H1 (cell line): ENCODE results near the gene VIPR2. TPM values are rescaled to one million over a fixed set of nuclear protein-coding genes. Genes with fewer than 3 reads are reported as not detected.

ENCODE experiments used
- CTCF ChIA-PET: fragments of 300-600 bp; sonication (Branson Sonifier 250); formaldehyde crosslinking; loops from one replicate; lab custom pipeline; 2021; ENCODE audit not compliant: partially characterized antibody; lab: Charles Lee
- POLR2A ChIA-PET: fragments of 300-600 bp; sonication (Branson Sonifier 250); formaldehyde crosslinking; loops from one replicate; lab custom pipeline; 2021; ENCODE audit warnings: inconsistent platforms; ENCODE audit not compliant: partially characterized antibody; lab: Charles Lee
- DNase-seq, 2 experiments: peaks; one replicate each; pipeline versions ENCODE4 v3.0.0 to v3.0.0-alpha.2; 2010 to 2022; ENCODE audit warnings: low spot score in 2 of 2, low read depth in 1 of 2, mixed read lengths in 1 of 2
- FAIRE-seq: peaks from 2 replicates; lab custom pipeline; 2011; peaks lifted over from hg19 to GRCh38; lab: Jason Lieb, UNC
- H2AFZ ChIP-seq: 2 replicates; pipeline ENCODE4 v1.8.1; 2012; ENCODE audit warnings: low read length, inconsistent platforms
- H2AK5ac ChIP-seq: 2 replicates; pipeline ENCODE4 v1.6.1; 2013; ENCODE audit warnings: low read depth, low read length
- H2BK120ac ChIP-seq: replicated peaks from 2 replicates; pipeline ENCODE3; 2013; ENCODE audit warnings: low read depth, low read length, inconsistent platforms
- H2BK12ac ChIP-seq: 2 replicates; pipeline ENCODE4 v1.6.1; 2013; ENCODE audit warnings: low read depth, low read length
- H2BK15ac ChIP-seq: 2 replicates; pipeline ENCODE4 v1.6.1; 2013; ENCODE audit warnings: low read length
- H2BK20ac ChIP-seq: 2 replicates; pipeline ENCODE4 v1.6.1; 2013; ENCODE audit warnings: low read length
- H2BK5ac ChIP-seq: 2 replicates; pipeline ENCODE4 v1.6.1; 2013; ENCODE audit warnings: low read depth, low read length
- H3K14ac ChIP-seq: 2 replicates; pipeline ENCODE4 v1.6.1; 2013; ENCODE audit warnings: inconsistent platforms; ENCODE audit not compliant: insufficient read length
- H3K18ac ChIP-seq: 2 replicates; pipeline ENCODE4 v1.6.1; 2013; ENCODE audit warnings: low read length; ENCODE audit errors: extremely low read depth
- H3K23ac ChIP-seq: 2 replicates; pipeline ENCODE4 v1.6.1; 2013; ENCODE audit warnings: inconsistent platforms; ENCODE audit not compliant: insufficient read length
- H3K23me2 ChIP-seq: 2 replicates; pipeline ENCODE4 v1.6.1; 2013; ENCODE audit warnings: low read depth, low read length
- H3K27ac ChIP-seq: 2 replicates; pipeline ENCODE4 v1.6.1; 2011; ENCODE audit warnings: low read depth, low read length, inconsistent platforms
- H3K27me3 ChIP-seq, 4 experiments: replicated peaks in 1 of 4; 1 replicate in 1 of 4; 2 replicates in 3 of 4; pipeline versions ENCODE4 v1.6.1 to v1.8.1; 2011 to 2013; ENCODE audit warnings: low read length in 3 of 4, mild to moderate bottlenecking in 3 of 4, inconsistent platforms in 2 of 4, mixed read lengths in 2 of 4, moderate library complexity in 1 of 4; ENCODE audit not compliant: control insufficient read depth in 3 of 4, insufficient read depth in 3 of 4; ENCODE audit errors: extremely low read depth in 1 of 4
- H3K36me3 ChIP-seq, 4 experiments: 2 replicates each; pipeline versions ENCODE4 v1.6.1 to v1.8.1; 2011 to 2013; ENCODE audit warnings: mild to moderate bottlenecking in 4 of 4, low read length in 3 of 4, moderate library complexity in 2 of 4, control low read depth in 1 of 4, inconsistent platforms in 1 of 4; ENCODE audit not compliant: insufficient read depth in 4 of 4, control insufficient read depth in 2 of 4
- H3K4ac ChIP-seq: replicated peaks from 2 replicates; pipeline ENCODE3; 2013; ENCODE audit warnings: low read length, low read depth, mixed read lengths, inconsistent platforms; ENCODE audit not compliant: insufficient read length
- H3K4me1 ChIP-seq, 4 experiments: replicated peaks in 1 of 4; 1 replicate in 1 of 4; 2 replicates in 3 of 4; pipeline versions ENCODE4 v1.6.1 to v1.8.1; 2011 to 2013; ENCODE audit warnings: low read length in 3 of 4, inconsistent platforms in 2 of 4, mixed read lengths in 1 of 4; ENCODE audit not compliant: insufficient read depth in 4 of 4, control insufficient read depth in 3 of 4
- H3K4me2 ChIP-seq, 2 experiments: 2 replicates each; pipeline versions ENCODE4 v1.6.1 to v1.8.1; 2011 to 2013; ENCODE audit warnings: low read depth in 2 of 2, low read length in 2 of 2, control low read depth in 1 of 2, inconsistent platforms in 1 of 2, mild to moderate bottlenecking in 1 of 2; ENCODE audit not compliant: insufficient read depth in 1 of 2
- H3K4me3 ChIP-seq, 4 experiments: fragments of 200-600, 300-600 bp in 1 of 4; sonication (generic), shearing (Covaris generic), sonication (Bioruptor Twin) in 1 of 4; 2 replicates each; pipeline versions ENCODE4 v1.5.1 to v1.8.1; 2011 to 2016; ENCODE audit warnings: low read length in 4 of 4, low read depth in 3 of 4, control low read depth in 2 of 4, inconsistent platforms in 2 of 4, mild to moderate bottlenecking in 2 of 4, mixed read lengths in 1 of 4, moderate library complexity in 1 of 4; ENCODE audit not compliant: insufficient read depth in 2 of 4; ENCODE audit errors: extremely low read depth in 1 of 4
- H3K56ac ChIP-seq: replicated peaks from 2 replicates; pipeline ENCODE3; 2013; ENCODE audit warnings: low read depth, mild to moderate bottlenecking, mixed read lengths, low read length, inconsistent platforms; ENCODE audit not compliant: insufficient read length
- H3K79me1 ChIP-seq: 2 replicates; pipeline ENCODE4 v1.6.1; 2013; ENCODE audit warnings: low read depth, low read length, control low read depth
- H3K79me2 ChIP-seq, 2 experiments: 2 replicates each; pipeline versions ENCODE4 v1.6.1 to v1.8.1; 2012 to 2013; ENCODE audit warnings: low read length in 2 of 2, mild to moderate bottlenecking in 2 of 2, inconsistent platforms in 1 of 2; ENCODE audit not compliant: insufficient read depth in 2 of 2, control insufficient read depth in 1 of 2
- H3K9ac ChIP-seq, 4 experiments: replicated peaks in 1 of 4; 1 replicate in 1 of 4; 2 replicates in 3 of 4; pipeline versions ENCODE4 v1.6.1 to v1.8.1; 2011 to 2013; ENCODE audit warnings: low read depth in 3 of 4, low read length in 3 of 4, control low read depth in 2 of 4, mild to moderate bottlenecking in 2 of 4, moderate library complexity in 2 of 4, inconsistent platforms in 1 of 4; ENCODE audit errors: extremely low read depth in 1 of 4
- H3K9me3 ChIP-seq, 2 experiments: 2 replicates each; pipeline versions ENCODE4 v1.6.1 to v1.8.1; 2012 to 2013; ENCODE audit warnings: mild to moderate bottlenecking in 2 of 2, moderate library complexity in 2 of 2, control low read depth in 1 of 2, inconsistent platforms in 1 of 2, low read depth in 1 of 2, low read length in 1 of 2, mixed read lengths in 1 of 2; ENCODE audit not compliant: insufficient read depth in 2 of 2
- H4K20me1 ChIP-seq, 2 experiments: replicated peaks in 1 of 2; 2 replicates each; pipeline versions ENCODE3 to v1.8.1; 2011 to 2013; ENCODE audit warnings: inconsistent platforms in 2 of 2, low read length in 2 of 2, mild to moderate bottlenecking in 1 of 2; ENCODE audit not compliant: insufficient read depth in 2 of 2, control insufficient read depth in 1 of 2
- H4K5ac ChIP-seq: 2 replicates; pipeline ENCODE4 v1.6.1; 2013; ENCODE audit warnings: low read length, low read depth, mixed read lengths, inconsistent platforms; ENCODE audit not compliant: insufficient read length
- H4K8ac ChIP-seq: 2 replicates; pipeline ENCODE4 v1.8.0; 2013; ENCODE audit warnings: mild to moderate bottlenecking, moderate library complexity, low read length, inconsistent platforms; ENCODE audit not compliant: insufficient read depth; ENCODE audit errors: extremely low read depth
- H4K91ac ChIP-seq: replicated peaks from 2 replicates; pipeline ENCODE3; 2013; ENCODE audit warnings: low read length, mixed read lengths, inconsistent platforms; ENCODE audit not compliant: insufficient read length
- WGBS, 2 experiments: shearing (Covaris generic) in 1 of 2; methylation state at CpG; one replicate each; pipeline versions ENCODE4 v1.1.6 to v1.1.7; 2013 to 2015; ENCODE audit warnings: low lambda C conversion rate in 2 of 2, mixed read lengths in 2 of 2, inconsistent platforms in 1 of 2, low coverage in 1 of 2, missing lambda C conversion rate in 1 of 2; ENCODE audit not compliant: insufficient replicate concordance in 2 of 2, insufficient coverage in 1 of 2, insufficient read length in 1 of 2; ENCODE audit errors: extremely low coverage in 1 of 2, missing lambda C conversion rate in 1 of 2; 5-methylcytosine and 5-hydroxymethylcytosine counted together
- polyA plus RNA-seq, 7 experiments: library from polyadenylated mRNA; depleted of rRNA in 3 of 7; stranded (reverse) in 5 of 7; unstranded in 2 of 7; fragments of >200 nt in 5 of 7; fragments of 200-250 nt in 2 of 7; gene quantifications; 1 replicate in 5 of 7; 2 replicates in 1 of 7; 4 replicates in 1 of 7; pipeline versions ENCODE4 v1.2.1 to v1.2.3, GENCODE V29; 2011 to 2013; ENCODE audit warnings: missing spikeins in 2 of 7, mixed read lengths in 2 of 7
- total RNA-seq: library from RNA; stranded (reverse); fragmentation: NEBNext Ultra II Directional; extraction: Animal tissue kit (Norgen Biotek cat#: 25700); gene quantifications from 2 replicates; pipeline ENCODE4 v1.2.1, GENCODE V29; 2021

VIPR2 gene
- total and polyA plus RNA-seq, 2 of the 8 experiments (the other 6 are each of a cell fraction or from before 2014, with no cell fraction given), result 2.4 to 6.3 TPM

DNA sequence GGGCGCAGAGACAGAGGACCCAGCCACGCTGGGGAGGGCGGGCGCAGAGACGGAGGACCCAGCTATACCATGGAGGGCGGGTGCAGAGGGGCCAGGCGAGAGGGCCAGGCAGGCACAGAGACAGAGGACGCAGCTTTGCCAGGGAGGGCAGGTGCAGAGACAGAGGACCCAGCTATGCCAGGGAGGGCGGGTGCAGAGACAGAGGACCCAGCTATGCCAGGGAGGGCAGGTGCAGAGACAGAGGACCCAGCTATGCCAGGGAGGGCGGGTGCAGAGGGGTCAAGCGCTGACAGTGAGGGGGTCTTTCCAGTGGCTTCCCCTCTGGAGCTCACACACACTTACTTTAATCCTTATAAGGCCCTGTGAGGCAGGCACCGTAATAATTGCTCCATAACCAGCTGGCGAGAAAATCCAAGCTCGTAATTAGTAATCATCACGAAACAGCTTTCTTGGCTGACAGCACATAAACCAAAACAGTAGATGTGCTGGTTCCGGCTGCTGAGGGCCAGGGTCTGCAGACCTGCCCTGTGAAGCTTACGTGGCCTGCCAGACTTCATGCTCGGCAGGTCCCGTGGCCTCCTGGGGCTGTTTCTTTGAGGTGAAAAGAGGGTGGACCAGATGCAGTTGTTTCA lies 137.2 kb downstream of the VIPR2 start:
- Histone ChIP-seq H3K4me3 (no peak overlapping the region), H2BK5ac (no peak overlapping the region), H3K79me1 (no peaks in the 10 kb centered on the region), H3K14ac (no peak overlapping the region), H3K27me3 (no peaks in the 10 kb centered on the region), H3K23me2 (no peaks in the 10 kb centered on the region), H2AFZ (no peak overlapping the region), H2BK15ac (no peak overlapping the region), H4K8ac (no peak overlapping the region), H3K4me2 (no peak overlapping the region), H3K18ac (no peak overlapping the region), H2BK20ac (no peak overlapping the region), H3K79me2 (no peaks in the 10 kb centered on the region), H3K9ac (no peak overlapping the region), H4K91ac (no peak overlapping the region), H3K4ac (no peak overlapping the region), H3K56ac (no peak overlapping the region), H2BK12ac (no peak overlapping the region), H3K9me3 (no peaks in the 10 kb centered on the region), H3K4me1 (0 out of 7 replicates have a peak, but pooled peaks cover 0 to 2% (median 0%) of the 10 kb centered on the region in 4 experiments), H4K20me1 (no peaks in the 10 kb centered on the region), H3K36me3 (no peaks in the 10 kb centered on the region), H3K23ac (no peak overlapping the region), H4K5ac (no peak overlapping the region), H2BK120ac (no peak overlapping the region), H3K27ac (no peak overlapping the region), H2AK5ac (no peak overlapping the region)
- DNase-seq, result no peak
- 85% methylated on average over 18 of the region's 19 CpGs; no CpG with 5 or more reads in 1 of the 2 experiments for WGBS, 2 experiments
- no peak for FAIRE-seq
- ChIA-PET POLR2A (no interaction called here), CTCF (interaction anchor here (1.0 kb wide), 1 partner anchor 29 kb away, joined by 3 read pairs; no protein-coding TSS in a partner anchor)
